HG02884 (cell line): ENCODE results near the gene GORAB.

Source experiments
- ATAC-seq: cut with Tn5 transposase; IDR thresholded peaks from one replicate; pipeline ENCODE4 v1.9.1; 2021; ENCODE audit warnings: mild to moderate bottlenecking, moderate library complexity; ENCODE audit not compliant: unreplicated experiment

GORAB gene, protein sequence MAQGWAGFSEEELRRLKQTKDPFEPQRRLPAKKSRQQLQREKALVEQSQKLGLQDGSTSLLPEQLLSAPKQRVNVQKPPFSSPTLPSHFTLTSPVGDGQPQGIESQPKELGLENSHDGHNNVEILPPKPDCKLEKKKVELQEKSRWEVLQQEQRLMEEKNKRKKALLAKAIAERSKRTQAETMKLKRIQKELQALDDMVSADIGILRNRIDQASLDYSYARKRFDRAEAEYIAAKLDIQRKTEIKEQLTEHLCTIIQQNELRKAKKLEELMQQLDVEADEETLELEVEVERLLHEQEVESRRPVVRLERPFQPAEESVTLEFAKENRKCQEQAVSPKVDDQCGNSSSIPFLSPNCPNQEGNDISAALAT

DNA sequence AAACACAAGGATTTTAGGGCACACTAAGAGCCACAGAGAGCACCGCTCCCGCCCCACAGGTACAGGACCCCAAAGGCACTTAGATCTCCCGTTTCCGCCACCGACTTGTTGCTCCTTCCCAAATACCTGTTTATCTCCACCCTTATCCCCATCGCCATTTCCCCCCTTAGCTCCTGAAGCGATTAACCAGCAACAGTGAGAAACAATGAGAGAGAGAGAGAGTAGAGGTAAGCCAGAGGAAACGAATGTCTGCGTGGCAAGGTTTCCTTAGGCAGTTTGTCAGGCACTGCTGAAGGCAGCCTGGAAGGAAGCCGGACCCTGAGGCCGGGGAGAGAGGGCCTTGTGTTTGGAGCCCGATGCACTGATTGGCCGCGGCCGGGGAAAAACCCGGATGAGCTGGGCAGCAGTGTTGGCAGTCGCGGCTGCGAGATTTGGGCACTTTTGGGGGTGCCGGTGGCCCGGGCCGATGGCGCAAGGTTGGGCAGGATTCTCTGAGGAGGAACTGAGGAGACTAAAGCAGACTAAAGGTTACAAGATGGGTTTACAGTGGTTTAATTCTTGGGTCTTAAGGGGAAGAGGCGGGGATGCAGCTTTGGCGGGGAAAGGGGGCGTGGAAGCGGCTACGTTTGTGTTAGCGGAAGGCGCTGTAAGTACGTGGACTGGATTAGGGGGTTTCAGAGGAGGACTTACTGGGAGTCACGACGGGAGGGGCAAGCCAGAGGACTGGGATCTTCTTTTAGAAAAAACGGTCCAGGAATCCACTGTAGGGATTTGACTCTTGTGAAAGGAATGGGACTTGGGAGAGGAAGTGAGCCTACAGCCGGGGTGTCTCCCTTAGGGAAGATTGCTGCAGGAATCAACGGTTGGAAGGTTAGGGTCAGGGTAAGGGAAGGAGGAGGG, at the start of gene GORAB:
TSS of gene GORAB (plus strand) at position 409 of the 900 bp plus-strand sequence. CDS start at position 467, 58 bp downstream.
- ATAC-seq: peak; percentile 96

DNA sequence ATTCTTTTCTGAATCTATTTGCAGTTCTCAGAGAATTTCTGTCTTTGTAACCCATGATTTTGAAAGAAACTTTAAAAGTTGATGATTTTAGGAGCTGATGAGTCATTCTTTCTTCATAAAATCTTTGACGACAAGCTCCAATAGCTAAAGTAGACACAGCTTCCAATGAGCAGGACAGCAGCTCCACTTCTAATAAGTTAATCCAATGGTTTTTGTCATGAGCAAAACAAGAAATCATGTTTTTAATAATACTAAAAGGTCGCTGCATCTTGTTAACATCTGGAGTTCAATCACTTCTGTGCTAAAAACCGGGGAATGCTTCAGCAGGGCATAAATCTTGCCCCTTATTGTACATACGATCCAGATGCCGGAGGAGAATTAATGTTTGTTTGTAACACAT, 48.9 kb upstream of the GORAB start:
- no peak for ATAC-seq

DNA sequence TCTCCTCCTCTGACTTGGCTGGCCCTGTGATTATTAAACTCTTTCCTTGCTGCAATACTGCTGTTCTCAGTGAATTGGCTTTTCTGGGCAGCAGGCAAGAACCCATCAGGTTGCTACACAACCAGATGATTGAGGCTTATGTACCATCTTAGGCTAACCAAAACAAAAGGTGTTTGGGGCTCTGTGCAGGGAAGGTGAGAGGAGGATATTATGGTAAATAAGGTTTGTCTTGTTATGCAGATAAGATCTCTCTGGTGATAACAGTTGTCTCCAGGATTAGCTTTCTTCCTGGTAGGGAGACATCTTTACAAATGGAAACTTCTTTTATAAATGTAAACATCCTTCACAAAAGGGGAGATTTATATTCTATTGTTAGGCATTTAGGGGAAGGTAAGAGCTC, 44.5 kb upstream of the GORAB start:
- no peak for ATAC-seq

DNA sequence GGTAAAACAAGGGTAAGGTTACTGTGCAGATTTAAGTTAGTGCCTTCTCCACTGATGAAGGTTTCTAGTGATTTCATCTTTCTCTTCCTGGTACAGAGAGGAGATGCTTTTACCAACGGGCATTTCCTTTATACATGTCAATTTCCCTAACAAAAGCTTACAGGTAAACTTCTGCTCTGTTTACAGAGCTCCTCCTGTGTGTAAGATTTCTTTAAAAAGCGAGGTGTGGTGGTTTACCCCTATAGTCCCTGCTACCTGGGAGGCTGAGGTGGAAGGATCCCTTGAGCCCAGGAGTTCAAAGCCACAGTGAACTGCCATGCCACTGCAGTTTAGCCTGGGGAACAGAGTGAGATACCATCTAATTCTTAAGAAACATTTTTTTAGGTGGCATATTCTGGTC, 40.7 kb upstream of the GORAB start:
- ATAC-seq: no peak

DNA sequence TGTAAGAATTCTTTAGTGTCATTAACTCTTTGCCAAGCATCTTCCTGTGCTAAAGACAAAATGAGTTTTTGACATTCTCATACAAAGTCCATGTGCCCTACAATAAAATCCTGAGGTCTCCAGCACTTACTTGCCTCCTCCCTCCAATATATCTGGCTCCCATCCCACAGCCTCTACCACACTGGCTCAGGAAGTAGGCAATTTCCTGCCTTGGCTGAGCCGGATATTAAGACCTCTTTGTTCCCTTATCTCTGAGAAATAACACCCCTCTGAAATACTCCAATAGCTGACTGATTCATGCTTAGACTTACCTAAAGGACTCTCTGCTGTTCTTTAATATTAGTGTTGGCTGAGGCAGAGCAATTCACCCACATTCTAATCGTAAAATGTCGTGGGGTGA, 37.6 kb upstream of the GORAB start:
- no peak for ATAC-seq

DNA sequence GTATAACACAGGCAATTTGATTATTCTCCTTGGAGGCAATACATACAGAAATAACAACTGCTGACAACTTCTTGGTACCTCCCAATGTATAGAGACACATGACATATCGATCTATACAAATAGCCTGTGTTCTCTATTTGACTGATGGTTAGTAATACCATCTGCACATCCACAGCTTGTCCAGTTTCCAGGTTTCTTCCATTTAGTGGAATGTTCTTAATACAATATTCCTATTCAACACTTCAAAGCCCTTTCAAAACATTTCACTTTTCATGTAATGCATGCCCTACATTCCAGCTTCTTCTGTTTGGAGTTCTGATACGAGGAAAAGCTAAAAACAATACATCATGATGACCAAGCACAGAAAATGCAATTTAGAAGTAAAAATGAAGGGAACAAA, 37.0 kb upstream of the GORAB start:
- ATAC-seq: no peak

DNA sequence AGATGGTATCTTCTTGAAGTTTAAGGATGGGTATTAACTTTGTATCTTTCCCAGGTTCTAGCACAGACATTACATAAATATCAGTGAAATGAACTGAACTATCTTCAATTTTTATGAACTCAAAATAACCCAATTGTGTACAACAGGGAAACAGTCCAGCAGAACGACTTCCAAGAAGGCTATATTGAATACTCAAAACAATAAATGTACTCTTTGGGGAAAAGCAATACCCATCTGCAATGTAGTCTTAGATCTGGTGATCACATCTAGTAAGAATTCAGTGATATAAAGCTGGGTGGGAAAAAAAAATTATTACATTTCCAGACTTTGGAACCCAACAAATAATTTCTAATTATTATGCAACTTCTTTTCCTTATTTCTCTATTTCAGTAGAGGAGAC, 33.1 kb upstream of the GORAB start:
- no peak for ATAC-seq

DNA sequence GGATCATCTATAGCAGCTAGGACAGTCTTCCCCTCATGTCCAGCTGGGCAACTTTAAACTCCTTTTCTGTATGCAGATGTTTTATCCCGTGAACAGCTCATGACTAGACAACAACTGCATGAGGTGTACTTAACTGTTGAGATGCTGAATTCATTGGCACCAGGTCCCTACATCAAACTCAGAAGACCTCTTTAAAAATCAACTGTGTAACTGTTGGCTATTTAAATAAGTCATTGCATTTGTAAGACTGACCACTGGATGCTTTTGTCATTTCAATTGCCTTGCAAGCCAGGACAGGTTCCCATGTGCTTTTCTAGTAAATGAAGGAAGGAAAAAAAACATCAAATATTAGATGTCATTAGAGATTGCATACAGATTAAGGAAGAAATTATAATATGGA, 28.3 kb upstream of the GORAB start:
- ATAC-seq: no peak

DNA sequence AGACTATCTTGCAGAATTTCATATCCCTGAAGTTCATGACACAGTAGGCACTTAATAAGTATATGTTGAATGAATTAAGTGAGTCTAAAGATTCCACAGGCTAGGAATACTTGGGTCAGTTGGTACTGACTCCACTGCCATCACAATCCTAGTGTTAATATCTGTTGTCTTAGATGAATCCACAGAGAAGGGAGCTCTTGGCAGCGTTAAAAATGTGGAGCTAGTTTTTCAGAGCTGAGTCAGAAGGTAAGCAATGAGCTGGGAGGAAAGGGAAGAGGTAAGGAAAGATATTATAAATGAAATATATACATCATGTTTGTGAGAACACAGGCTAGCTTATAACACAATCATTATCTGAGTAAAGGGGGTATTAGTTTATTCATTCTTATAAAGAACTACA, 21.8 kb upstream of the GORAB start:
- ATAC-seq: no peak

DNA sequence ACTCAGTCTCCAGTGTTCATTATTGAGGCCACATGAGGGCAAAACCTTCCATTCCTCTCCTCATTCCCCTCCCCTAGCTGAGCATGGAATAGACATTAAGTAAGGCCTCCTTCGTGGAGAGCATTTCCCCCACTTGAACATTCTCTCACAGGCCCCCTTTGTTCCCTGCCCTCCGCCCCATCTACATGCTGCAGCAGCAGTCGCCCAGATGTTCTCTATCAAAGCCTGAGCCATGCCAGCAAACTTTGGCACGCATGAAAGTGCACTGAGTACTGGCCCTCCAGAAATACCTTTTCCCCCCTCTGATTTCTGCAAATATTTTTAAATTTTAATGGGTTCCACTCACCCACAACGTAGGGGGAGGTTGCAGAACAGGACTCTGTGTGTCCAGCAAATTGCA, 20.9 kb upstream of the GORAB start:
- no peak for ATAC-seq

DNA sequence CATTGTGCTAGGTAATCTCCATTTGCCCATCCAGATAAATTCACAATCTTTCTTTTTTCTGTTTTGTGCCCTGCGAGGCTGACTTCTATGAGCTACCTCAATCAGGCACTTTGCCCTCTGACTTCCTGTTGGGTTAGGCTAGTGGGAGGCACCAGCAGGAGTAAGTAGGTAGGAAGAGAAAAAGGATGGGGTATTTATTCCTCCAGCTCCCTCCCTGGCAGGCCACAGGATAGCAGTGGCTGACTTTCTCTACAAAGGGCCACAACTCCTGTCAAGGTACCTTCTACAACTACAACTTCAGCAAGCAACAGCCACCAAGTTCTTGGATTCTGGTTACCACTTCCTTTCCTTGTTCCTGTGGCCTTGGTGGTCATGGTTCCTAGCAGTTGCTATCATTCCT, 18.8 kb upstream of the GORAB start:
- no peak for ATAC-seq

DNA sequence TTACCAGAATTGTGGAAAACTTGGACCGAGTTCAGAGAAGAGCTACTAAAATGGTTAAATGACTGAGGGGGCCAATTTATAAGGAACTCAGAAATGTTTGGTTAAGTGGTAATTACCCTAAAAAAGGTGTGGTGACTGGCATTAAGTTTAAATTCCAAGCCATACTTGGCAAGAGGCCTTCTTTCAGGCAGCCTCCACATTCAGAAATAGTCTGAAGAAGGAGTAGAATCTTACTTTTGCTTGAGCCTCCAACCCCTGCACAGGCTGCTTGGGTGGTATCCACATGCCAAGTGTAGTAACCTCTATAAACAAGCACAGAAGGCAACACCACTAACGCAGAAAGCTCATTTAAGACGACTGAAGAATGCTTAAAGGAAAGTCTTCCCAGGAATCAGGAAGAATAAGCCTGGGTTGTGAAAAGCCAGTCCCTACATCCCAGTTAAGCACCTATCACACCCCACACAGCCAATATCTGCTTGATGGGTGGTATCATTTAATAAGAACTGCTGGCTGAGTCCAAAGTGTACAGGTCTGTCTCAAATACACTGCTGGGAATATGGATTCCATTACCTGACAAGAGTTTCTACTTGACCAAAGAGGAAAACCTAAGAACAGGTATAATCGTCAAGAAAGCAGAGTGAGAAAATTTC, 13.7 kb upstream of the GORAB start:
- no peak for ATAC-seq

DNA sequence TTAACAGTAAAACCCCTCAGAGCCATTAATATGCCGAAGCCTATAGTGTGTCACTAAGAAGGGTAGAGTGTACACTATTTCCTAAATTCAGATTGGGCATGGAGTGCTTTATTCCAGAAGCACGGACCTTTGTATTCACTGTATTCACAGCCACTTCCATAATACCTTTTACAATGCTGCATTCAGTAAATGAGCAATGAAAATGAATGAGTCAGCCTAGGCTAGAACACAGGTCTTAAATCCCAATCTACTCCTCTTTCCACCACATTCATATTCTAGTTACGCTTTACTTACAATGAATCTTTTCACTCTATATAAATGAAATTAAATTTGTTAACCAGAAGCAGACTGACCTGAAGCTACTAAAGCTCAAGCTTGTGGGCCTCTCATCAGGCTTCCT, 13.0 kb upstream of the GORAB start:
- ATAC-seq: no peak

DNA sequence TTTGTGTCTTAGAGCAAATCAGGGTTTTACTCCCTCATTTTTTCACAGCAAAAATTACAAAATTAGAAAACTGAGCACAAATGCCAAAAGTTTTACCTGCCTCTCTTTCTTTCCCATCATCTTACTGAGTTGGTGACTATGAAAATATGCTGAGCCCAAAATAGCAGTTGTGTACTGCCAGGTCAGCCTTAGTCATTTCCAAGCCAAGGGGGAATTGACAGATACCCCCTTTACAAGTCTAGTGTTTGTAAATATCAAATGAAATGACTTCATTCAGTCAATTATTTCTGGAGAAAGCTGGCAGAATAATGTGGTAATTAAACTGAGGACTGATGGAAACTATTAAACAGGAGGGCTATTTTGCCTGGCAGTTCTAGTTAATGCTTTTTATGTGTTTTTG, 11.4 kb upstream of the GORAB start:
- ATAC-seq: no peak

DNA sequence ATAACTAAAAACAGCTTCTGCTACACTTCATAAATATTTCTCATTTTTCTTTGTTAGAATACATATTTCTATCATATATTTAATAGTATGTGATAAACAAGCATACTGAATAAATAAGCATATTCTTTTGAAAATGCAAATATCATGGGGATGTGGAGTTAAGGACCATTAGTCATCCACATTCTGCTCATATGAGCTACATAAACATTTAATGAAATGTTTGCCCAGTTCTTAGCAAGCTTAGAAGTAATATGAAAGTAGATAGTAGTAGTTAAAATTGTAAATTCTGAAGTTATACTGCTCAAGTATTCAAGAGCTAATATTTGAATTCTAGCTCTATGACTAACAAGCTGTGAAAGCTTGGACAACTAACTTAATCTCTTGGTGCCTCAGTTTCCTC, 10.1 kb upstream of the GORAB start:
- no peak for ATAC-seq

DNA sequence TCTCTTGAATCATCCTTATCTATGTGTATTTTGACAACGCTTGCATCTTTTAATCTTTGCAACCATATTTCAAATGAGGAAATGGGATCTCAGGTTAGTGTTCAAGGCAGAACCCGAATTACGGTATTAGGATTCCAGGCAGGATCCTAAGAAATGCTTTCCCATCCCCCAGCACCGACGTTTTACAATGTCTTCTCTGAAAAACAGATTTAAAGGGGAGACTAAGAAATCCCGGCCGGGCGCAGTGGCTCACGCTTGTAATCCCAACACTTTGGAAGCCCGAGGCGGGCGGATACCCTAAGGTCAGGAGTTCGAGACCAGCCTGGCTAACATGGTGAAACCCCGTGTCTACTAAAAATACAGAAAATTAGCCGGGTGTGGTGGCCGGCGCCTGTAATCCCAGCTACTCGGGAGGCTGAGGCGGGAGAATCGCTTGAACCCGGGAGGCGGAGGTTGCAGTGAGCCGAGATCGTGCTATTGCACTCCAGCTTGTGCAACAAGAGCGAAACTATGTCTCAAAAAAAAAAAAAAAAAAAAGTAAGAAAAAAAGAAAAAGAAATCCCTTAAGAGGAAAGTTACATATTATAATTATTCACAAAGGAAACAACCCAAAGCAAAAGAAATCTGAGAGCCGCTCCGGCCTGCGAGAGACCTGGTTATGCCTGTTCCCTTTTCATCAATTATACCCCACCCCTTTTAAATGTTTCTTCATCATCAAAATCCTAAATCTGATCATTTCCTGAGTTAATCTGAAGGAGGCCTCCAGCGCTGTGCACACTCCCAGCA, 801 bp upstream of the GORAB start:
- no peak for ATAC-seq

DNA sequence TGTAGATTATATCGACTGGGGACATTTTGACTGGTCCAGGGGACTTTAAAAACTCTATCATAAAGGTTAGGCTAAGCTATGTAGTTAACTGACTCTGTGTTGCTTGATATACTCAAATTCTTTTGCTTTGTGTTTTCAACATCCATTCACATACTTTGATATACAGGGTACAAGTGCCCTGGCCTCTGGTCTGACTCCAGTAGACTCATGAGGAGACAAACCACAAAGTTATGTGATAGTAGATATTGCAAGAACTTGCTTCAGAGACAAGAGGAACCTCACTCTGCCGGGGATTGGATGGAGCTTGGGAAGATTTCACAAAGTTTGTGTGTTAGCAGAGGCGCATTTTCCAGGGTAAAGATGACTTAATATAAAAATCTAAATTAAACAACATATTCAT, 1.3 kb downstream of the GORAB start:
- no peak for ATAC-seq

DNA sequence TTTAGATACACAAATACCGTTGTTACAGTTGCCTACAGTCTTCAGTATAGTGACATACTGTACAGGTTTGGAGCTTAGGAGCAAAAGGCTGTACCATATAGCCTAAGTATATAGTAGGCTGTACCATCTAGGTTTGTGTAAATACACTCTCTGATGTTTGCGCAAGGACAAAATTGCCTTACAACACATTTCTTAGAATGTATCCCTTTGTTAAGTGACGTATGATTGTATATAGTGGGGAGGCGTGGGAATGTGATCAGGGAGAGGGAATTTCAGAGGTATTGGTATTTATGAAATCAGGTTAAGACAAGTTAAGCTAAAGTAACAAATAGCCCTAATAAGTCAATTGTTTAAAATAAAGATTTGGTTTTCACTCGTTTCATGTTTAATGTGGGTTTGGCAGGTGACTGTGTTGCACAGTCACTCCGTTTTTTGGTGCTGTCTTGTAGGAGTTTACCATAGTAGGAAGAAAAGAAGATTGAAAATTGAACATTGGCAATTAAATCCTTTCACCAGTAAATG, 2.7 kb downstream of the GORAB start:
- no peak for ATAC-seq

DNA sequence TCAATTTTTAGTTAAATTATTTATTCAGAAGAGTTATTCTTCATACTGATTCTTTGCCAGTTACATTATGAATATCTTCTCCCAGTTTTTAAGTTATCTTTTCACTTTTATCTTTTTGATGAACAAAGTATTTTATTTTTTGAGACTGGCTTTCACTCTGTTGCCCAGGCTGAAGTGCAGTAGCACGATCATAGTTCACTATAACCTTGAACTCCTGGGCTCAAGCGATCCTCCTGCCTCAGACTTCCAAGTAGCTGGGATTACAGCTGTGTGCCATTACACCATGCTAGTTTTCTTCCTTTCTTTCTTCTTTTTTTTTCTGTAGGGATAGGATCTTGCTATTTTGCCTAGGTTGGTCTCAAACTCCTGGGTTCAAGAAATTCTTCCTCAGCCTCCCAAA, 3.5 kb downstream of the GORAB start:
- no peak for ATAC-seq

DNA sequence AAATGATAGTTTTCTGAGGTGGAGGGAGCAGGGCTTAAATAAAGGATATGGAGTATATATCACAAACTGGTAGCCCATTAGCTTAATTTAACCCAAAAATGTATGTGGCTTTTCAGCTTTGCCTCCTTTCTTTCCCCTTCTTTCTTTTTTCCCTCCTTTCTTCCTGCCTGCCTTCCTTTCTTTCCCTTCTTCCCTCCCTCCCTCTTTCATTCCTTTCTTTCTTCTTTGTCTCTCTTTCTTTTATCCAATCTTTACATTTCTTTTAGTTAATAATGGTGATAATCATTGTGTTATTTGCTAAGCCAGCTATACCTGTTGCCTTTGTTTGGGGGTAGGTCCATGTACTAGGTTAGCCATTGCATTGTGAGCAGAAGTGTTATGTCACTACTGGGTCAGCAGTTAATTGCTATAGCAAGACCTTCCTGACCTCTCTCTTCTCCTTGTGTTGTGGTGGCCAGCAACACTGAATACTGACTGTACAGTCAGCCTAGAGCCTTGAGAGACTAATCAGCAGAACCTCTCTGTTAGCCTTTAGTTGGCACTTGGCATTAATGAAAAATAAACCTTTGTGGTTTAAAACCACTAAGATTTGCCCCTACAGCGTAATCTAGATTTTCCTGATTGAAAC, 5.1 kb downstream of the GORAB start:
- no peak for ATAC-seq
